CD4-positive, CD25-positive, alpha-beta regulatory T cell (primary cell): Measurements from ENCODE around the gene PRKCE. TPM values are rescaled to one million over a fixed set of nuclear protein-coding genes. Genes with fewer than 3 reads are reported as not detected.
A peak's percentile ranks its signal among the peaks of the same experiment; 100 is the strongest.

Experiments
- ATAC-seq, 2 donors: fragments of 150-1000 bp; cut with Tn5 transposase; one replicate each; pipeline ENCODE4 v1.10.0; 2021; ENCODE audit warnings: low read depth in 2 of 2, moderate number of reproducible peaks in 2 of 2, moderate library complexity in 1 of 2
- DNase-seq, 3 donors: peaks; one replicate each; pipeline versions ENCODE4 v3.0.0 to v3.0.0-alpha.2; 2012 to 2022; ENCODE audit warnings: mixed read lengths in 1 of 3
- H3K27ac ChIP-seq: one replicate; pipeline ENCODE4 v1.7.0; 2013; ENCODE audit warnings: mild to moderate bottlenecking, low read length; ENCODE audit not compliant: insufficient read depth, poor library complexity, severe bottlenecking
- H3K27me3 ChIP-seq: one replicate; pipeline ENCODE4 v1.7.0; 2013; ENCODE audit warnings: low read length; ENCODE audit not compliant: control insufficient read depth, insufficient read depth
- H3K36me3 ChIP-seq: one replicate; pipeline ENCODE4 v1.7.0; 2013; ENCODE audit warnings: mild to moderate bottlenecking, low read length, moderate library complexity; ENCODE audit not compliant: control insufficient read depth, insufficient read depth
- H3K4me1 ChIP-seq: 2 replicates; pipeline ENCODE4 v1.7.0; 2013; ENCODE audit warnings: mild to moderate bottlenecking, low read length; ENCODE audit not compliant: insufficient read depth, control insufficient read depth, poor library complexity, severe bottlenecking
- H3K4me3 ChIP-seq: one replicate; pipeline ENCODE4 v1.7.0; 2013; ENCODE audit warnings: low read depth, mild to moderate bottlenecking, low read length, moderate library complexity
- H3K9me3 ChIP-seq, 2 experiments: 1 replicate in 1 of 2; 2 replicates in 1 of 2; pipeline ENCODE4 v1.7.0; 2013; ENCODE audit warnings: low read length in 2 of 2, mild to moderate bottlenecking in 1 of 2, moderate library complexity in 1 of 2; ENCODE audit not compliant: control insufficient read depth in 2 of 2
- H3K27ac Mint-ChIP-seq, 3 donors: one replicate each; pipeline ENCODE4 v1.8.0; 2020 to 2022; ENCODE audit warnings: mild to moderate bottlenecking in 3 of 3, mixed read lengths in 3 of 3, moderate library complexity in 2 of 3
- H3K27me3 Mint-ChIP-seq: one replicate; pipeline ENCODE4 v1.8.0; 2022; ENCODE audit warnings: mild to moderate bottlenecking, mixed read lengths
- H3K36me3 Mint-ChIP-seq: one replicate; pipeline ENCODE4 v1.8.0; 2020; ENCODE audit warnings: mixed read lengths
- H3K4me1 Mint-ChIP-seq, 4 donors: one replicate each; pipeline ENCODE4 v1.8.0; 2020 to 2022; ENCODE audit warnings: mixed read lengths in 4 of 4, mild to moderate bottlenecking in 1 of 4
- H3K4me3 Mint-ChIP-seq, 4 donors: one replicate each; pipeline ENCODE4 v1.8.0; 2020 to 2022; ENCODE audit warnings: mild to moderate bottlenecking in 4 of 4, mixed read lengths in 4 of 4, moderate library complexity in 3 of 4
- H3K9me3 Mint-ChIP-seq, 7 donors: one replicate each; pipeline ENCODE4 v1.8.0; 2020 to 2022; ENCODE audit warnings: mixed read lengths in 7 of 7, mild to moderate bottlenecking in 3 of 7, moderate library complexity in 2 of 7
- polyA plus RNA-seq, 4 donors: library from polyadenylated mRNA; unstranded; fragments of 300-500 nt; fragmentation: Illumina TruSeq; gene quantifications; one replicate each; pipeline ENCODE4 v1.2.3, GENCODE V29; 2021
- total RNA-seq: library from RNA; stranded (reverse); gene quantifications from one replicate; pipeline ENCODE4 v1.2.3, GENCODE V29; 2022

The PRKCE gene
- total and polyA plus RNA-seq, 5 donors from 2014 or later, result 0.78 to 16.5 (median 1.3) TPM

DNA sequence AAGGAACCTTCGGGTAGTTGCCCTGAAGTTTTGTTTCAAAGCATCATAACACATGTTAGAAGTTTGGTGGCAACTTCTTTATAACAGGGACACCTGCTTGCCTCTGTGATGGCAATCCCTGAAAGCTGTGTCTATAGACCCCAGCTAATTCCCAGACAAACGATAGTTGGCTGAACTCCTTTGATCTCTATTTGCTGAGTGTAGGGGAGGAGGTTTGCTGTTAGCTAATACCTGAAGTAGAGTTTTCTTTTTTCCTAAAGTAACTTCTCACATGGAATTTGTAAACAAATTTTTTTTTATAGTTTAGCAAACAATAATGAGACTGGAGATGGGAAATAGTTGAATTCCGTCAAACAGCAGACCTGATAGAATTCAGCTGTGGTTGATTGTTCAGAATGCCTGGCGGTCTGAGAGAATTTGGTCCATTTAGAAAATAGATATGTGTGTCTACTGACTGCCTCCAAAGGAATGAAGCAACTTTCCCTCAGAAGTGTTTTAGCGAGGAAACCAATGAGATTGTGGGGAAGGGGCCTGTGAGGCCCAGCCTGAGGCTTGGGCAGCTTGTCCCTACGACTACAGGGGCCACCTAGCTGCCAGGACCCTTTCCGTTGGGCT is 522.3 kb downstream of the PRKCE start:
- Mint-ChIP-seq H3K27ac (no peak overlapping the region), H3K4me1 (peaks cover 2 to 7% (median 4%) of the 10 kb centered on the region in 4 donors), H3K9me3 (no peaks in the 10 kb centered on the region), H3K4me3 (no peak overlapping the region), H3K27me3 (no peaks in the 10 kb centered on the region), H3K36me3 (no peaks in the 10 kb centered on the region)
- Histone ChIP-seq H3K4me3 (no peak overlapping the region), H3K9me3 (no peaks in the 10 kb centered on the region), H3K4me1 (no peaks in the 10 kb centered on the region), H3K36me3 (no peaks in the 10 kb centered on the region), H3K27ac (no peak overlapping the region), H3K27me3 (no peaks in the 10 kb centered on the region)
- no peak for ATAC-seq
- DNase-seq, result no peak

DNA sequence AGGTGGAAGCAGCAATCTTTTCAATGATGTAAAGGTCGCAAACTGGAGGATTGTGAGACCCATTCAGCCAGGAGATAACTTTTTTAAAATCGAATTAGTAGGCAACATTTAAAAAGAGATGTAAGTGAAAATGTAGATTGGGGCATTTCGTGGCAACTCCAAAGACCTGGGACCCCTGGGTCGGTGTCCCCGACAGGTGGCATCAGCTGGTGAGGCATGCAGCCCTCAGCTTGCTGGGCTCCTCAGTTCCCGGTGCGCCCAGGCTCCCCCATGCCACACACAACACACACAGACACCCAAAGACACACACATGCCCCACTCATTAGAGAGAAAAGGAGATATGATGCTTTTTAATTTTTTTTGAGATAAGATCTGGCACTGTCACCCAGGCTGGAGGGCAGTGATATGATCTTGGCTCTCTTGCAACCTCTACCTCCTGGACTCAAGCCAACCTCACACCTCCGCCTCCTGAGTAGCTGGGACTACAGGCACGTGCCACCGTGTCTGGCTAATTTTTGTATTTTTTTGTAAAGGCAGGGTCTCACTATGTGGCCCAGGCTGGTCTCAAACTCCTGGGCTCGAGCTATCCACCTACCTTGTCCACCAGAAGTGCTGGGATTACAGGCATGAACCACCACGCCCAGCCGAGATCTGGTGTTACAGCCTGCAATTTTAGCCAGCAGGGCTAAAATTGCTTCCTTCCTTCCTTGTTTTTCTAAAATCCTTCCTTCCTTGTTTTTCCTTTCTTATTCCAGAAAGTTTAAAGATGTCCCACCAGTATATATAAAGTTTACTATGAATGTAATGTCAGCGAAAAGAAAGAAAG is 523.1 kb downstream of the PRKCE start:
- Mint-ChIP-seq H3K36me3 (no peaks in the 10 kb centered on the region), H3K4me3 (no peak overlapping the region)
- H3K36me3 ChIP-seq, result no peaks in the 10 kb centered on the region

DNA sequence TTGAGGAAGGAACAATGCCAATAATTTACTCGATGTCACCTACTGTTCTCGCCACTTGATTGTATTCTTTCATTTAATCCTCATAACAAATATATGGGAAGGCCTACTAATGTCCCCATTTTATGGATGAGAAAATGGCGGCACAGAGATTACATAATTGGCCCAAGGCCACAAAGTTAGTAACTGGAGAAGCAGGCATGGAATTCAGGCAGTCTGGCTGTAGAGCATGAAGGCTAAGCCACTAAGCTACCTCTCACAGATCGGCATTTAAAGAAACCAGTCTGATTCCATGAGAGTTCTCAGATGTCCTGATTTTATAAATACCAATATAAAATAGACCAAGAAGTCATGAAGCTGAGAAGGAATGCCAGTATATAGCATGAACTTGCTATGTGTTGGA is 523.9 kb downstream of the PRKCE start:
- no peak overlapping the region for H3K4me3 Mint-ChIP-seq
- no peaks in the 10 kb centered on the region for H3K27me3 Mint-ChIP-seq
- H3K9me3 Mint-ChIP-seq, result no peaks in the 10 kb centered on the region
- H3K27ac Mint-ChIP-seq, result no peak overlapping the region
- H3K4me1 Mint-ChIP-seq, result peaks cover 4 to 13% (median 12%) of the 10 kb centered on the region in 4 donors
- ATAC-seq, result no peak
- no peaks in the 10 kb centered on the region for H3K4me1 ChIP-seq
- H3K27me3 ChIP-seq, result no peaks in the 10 kb centered on the region
- peaks cover 3% of the 10 kb centered on the region for H3K36me3 Mint-ChIP-seq
- no peak overlapping the region for H3K4me3 ChIP-seq
- H3K36me3 ChIP-seq, result no peaks in the 10 kb centered on the region
- H3K9me3 ChIP-seq, result no peaks in the 10 kb centered on the region
- no peak for DNase-seq
- no peak overlapping the region for H3K27ac ChIP-seq

More for the DNA sequence above, 523.1 kb downstream of the PRKCE start:
- Histone ChIP-seq H3K27me3 (no peaks in the 10 kb centered on the region), H3K4me1 (no peaks in the 10 kb centered on the region), H3K9me3 (no peaks in the 10 kb centered on the region), H3K4me3 (no peak overlapping the region), H3K27ac (no peak overlapping the region)
- DNase-seq, result no peak
- no peaks in the 10 kb centered on the region for H3K27me3 Mint-ChIP-seq
- ATAC-seq, result no peak
- H3K27ac Mint-ChIP-seq, result peak overlapping the region in 1 of 3 donors; percentile 32
- H3K9me3 Mint-ChIP-seq, result no peaks in the 10 kb centered on the region
- peaks cover 4 to 13% (median 10%) of the 10 kb centered on the region in 4 donors for H3K4me1 Mint-ChIP-seq

DNA sequence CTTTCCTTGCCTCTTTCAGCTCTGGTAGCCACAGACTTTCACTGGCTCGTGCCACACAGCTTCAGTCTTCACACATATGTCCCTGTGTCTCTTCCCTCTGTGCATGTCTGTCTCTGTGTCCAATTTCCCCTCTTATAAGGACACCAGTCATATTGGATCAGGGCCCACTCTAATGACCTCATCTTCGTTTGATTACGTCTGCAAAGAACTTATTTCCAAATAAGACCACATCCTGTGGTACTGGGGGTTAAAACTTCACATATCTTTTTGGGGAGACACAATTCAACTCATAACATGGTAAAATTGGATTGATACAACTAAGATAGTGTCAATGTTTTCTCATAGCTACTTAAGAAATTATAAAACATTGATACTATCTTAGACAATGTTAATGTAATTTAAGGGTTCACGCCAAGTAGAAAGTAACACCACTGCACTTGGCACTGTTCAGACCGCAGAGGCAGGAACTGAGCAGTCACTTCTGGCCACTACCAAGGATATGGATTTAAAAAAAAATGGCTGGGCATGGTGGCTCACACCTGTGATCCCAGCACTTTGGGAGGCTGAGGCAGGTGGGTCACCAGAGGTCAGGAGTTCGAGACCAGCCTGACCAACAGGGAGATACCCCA is 526.1 kb downstream of the PRKCE start:
- Mint-ChIP-seq H3K9me3 (no peaks in the 10 kb centered on the region), H3K4me3 (no peak overlapping the region), H3K27me3 (no peaks in the 10 kb centered on the region), H3K4me1 (peaks cover 4 to 13% (median 12%) of the 10 kb centered on the region in 4 donors), H3K27ac (no peak overlapping the region), H3K36me3 (peaks cover 7% of the 10 kb centered on the region)
- H3K9me3 ChIP-seq, result no peaks in the 10 kb centered on the region
- ATAC-seq (no peak), DNase-seq (peak in 1 of 3 donors; percentile 16)
- no peaks in the 10 kb centered on the region for H3K27me3 ChIP-seq
- no peak overlapping the region for H3K27ac ChIP-seq
- no peaks in the 10 kb centered on the region for H3K4me1 ChIP-seq
- H3K36me3 ChIP-seq, result no peaks in the 10 kb centered on the region
- no peak overlapping the region for H3K4me3 ChIP-seq

DNA sequence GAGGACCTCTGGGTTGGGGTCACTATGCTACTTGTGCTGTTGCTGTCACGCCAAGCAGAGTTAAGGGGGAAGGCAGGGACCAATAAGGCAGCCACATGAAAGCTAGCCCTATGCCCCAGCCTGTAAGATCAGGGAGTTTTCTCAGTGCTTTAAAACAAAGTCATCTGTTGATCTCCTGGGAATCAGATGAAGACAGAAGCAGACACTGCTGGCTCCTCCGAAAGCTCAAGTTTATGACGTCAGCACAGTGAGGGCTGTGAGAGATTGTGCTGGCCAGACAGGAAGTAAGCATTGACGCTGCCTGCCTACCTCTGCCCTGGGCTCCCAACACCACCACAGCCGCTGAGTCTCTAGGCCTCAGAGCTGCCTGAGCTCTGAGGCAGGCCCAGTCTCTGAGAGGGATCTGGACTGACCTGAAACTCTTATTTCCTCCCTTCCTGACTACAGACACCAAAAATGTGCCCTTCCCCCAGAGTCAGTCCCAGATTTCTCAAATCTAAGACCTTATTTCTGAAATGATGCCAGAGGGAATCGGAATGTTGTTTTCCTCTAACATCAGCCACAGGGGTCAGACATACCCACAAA is 527.7 kb downstream of the PRKCE start:
- peak; percentile 83 to 90 for ATAC-seq
- H3K9me3 Mint-ChIP-seq, result no peaks in the 10 kb centered on the region
- Histone ChIP-seq H3K4me3 (no peak overlapping the region), H3K36me3 (no peaks in the 10 kb centered on the region), H3K4me1 (no peaks in the 10 kb centered on the region), H3K27ac (no peak overlapping the region), H3K9me3 (no peaks in the 10 kb centered on the region), H3K27me3 (no peaks in the 10 kb centered on the region)
- H3K4me3 Mint-ChIP-seq, result peak overlapping the region in 1 of 4 donors; percentile 7
- H3K36me3 Mint-ChIP-seq, result peaks cover 17% of the 10 kb centered on the region
- peaks cover 4 to 13% (median 12%) of the 10 kb centered on the region in 4 donors for H3K4me1 Mint-ChIP-seq
- H3K27ac Mint-ChIP-seq, result peak overlapping the region; percentile 27 to 84 (median 59)
- H3K27me3 Mint-ChIP-seq, result no peaks in the 10 kb centered on the region
- DNase-seq, result peak; percentile 22 to 79 (median 56)

DNA sequence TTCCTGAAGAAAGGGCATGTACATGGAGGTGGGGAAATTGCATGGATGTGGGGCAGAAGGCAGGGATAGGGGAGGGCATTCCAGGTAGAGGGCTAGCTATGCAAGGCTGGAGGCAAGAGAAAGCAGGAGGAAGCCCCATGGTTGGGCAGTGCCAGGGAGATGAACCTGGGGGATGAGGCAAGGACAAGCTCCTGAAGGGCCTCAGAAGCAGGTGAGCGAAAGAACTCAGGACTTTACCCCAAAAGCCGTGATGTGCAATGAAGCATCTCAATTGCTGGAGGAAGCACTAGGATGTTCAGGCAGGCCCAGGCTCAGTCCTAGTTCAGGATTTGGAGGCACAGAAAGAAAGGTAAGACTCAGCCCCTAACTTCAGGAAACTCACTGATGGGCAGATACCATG is 528.7 kb downstream of the PRKCE start:
- Histone ChIP-seq H3K36me3 (no peaks in the 10 kb centered on the region), H3K4me1 (no peaks in the 10 kb centered on the region), H3K27ac (no peak overlapping the region), H3K27me3 (no peaks in the 10 kb centered on the region), H3K4me3 (no peak overlapping the region), H3K9me3 (no peaks in the 10 kb centered on the region)
- ATAC-seq (no peak), DNase-seq (no peak)
- Mint-ChIP-seq H3K9me3 (no peaks in the 10 kb centered on the region), H3K4me3 (no peak overlapping the region), H3K4me1 (peaks cover 4 to 13% (median 12%) of the 10 kb centered on the region in 4 donors), H3K27ac (peak overlapping the region in 2 of 3 donors; percentile 22 to 84), H3K36me3 (peaks cover 18% of the 10 kb centered on the region), H3K27me3 (no peaks in the 10 kb centered on the region)

DNA sequence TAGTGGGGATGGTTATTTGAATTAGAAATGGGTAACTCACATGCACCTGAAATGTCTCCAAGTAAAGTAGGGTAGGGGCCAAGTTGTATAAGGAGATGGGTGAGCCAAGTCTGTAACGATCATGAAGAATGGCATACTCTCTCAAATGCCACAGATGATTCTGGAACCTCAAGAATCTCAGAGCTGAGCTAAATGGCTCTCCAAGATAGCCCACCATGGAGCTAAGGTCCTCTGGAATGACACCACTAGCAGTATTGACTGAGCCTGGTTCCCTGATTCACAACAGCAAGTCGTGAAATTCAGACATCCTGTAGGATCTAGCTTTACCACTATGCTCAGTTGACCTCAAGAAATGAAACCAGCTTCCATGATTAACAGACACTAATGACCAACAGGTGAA is 529.8 kb downstream of the PRKCE start:
- Mint-ChIP-seq H3K27ac (no peak overlapping the region), H3K4me1 (peaks cover 10 to 13% (median 11%) of the 10 kb centered on the region in 4 donors), H3K27me3 (no peaks in the 10 kb centered on the region), H3K9me3 (no peaks in the 10 kb centered on the region), H3K36me3 (peaks cover 18% of the 10 kb centered on the region), H3K4me3 (no peak overlapping the region)
- ATAC-seq, result no peak
- Histone ChIP-seq H3K36me3 (no peaks in the 10 kb centered on the region), H3K27ac (no peak overlapping the region), H3K4me1 (no peaks in the 10 kb centered on the region), H3K4me3 (no peak overlapping the region), H3K9me3 (no peaks in the 10 kb centered on the region), H3K27me3 (no peaks in the 10 kb centered on the region)
- no peak for DNase-seq
